ENCODE data around the gene PTTG1IP2. TPM values are rescaled to one million over a fixed set of nuclear protein-coding genes. Genes with fewer than 3 reads are reported as not detected.

PTTG1IP2 gene
- total and polyA plus RNA-seq, 9 of the 15 experiments (the other 6 are each of a cell fraction or from before 2014, with no cell fraction given): not detected

DNA sequence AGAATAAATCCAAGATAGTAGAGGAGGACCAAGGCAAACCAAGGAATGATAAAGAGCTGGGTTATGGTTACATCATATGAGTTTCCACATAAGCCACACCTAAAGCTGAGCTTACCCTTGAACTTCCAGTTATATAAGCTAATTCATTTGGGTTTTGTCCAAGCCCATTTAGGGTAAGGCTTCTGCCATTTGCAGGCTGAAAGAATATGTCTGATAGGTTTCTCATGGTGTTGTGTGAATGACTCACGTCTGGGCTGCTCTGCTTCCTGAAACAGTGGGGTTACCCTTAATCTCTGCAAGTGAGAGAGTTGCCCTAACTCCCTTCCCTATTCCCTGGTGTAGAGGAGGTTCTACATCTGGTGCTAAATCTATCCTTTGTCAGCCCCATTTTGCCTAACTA is 60.8 kb downstream of the PTTG1IP2 start:
- Histone ChIP-seq H2AFZ (ENCODE audit: low read depth, low read length) (no peak overlapping the region), H3K4me3 (no peak overlapping the region), H3K4me1 (replicated peaks in 1 of 2; ENCODE audit: control insufficient read depth in 2 of 2, insufficient read depth in 2 of 2, low read length in 2 of 2) (no peaks in the 10 kb centered on the region), H3K27ac (ENCODE audit: extremely low read depth, low read depth, low read length) (no peak overlapping the region), H4K20me1 (replicated peaks; ENCODE audit: control insufficient read depth, insufficient read depth, low read length) (no peaks in the 10 kb centered on the region), H3K27me3 (ENCODE audit: control insufficient read depth in 2 of 2, insufficient read depth in 2 of 2, low read length in 2 of 2) (no peaks in the 10 kb centered on the region), H3K9me1 (ENCODE audit: control insufficient read depth, insufficient read depth, low read length) (no peaks in the 10 kb centered on the region), H3K79me2 (ENCODE audit: control insufficient read depth, insufficient read depth, low read length) (no peaks in the 10 kb centered on the region), H3K9ac (ENCODE audit: insufficient read depth in 1 of 2, low read depth in 2 of 2, low read length in 2 of 2) (no peak overlapping the region), H3K9me3 (replicated peaks; ENCODE audit: control insufficient read depth, insufficient read depth, low read depth, low read length) (no peaks in the 10 kb centered on the region), H3K36me3 (ENCODE audit: control insufficient read depth, insufficient read depth, low read length) (no peaks in the 10 kb centered on the region), H3K4me2 (ENCODE audit: insufficient read depth, low read length) (no peak overlapping the region)
- 0% methylated on average over 1 of the region's 1 CpG for WGBS (ENCODE audit: insufficient coverage, low coverage, missing lambda C conversion rate)
- no peak for ATAC-seq
- intact Hi-C loops (cut with micrococcal nuclease): no loop called here
- TF ChIP-seq MXI1 (IDR thresholded peaks at IDR 0.05; ENCODE audit: low read depth, low read length) (no peak), ARNT (IDR thresholded peaks at IDR 0.05) (no peak), ZNF318 (IDR thresholded peaks at IDR 0.05; ENCODE audit: borderline replicate concordance in 1 of 2, low read depth in 1 of 2) (no peak), SAP30 (IDR thresholded peaks at IDR 0.05; ENCODE audit: borderline replicate concordance, insufficient read depth, low read depth, low read length, poor library complexity, severe bottlenecking) (no peak), CHAMP1 (IDR thresholded peaks at IDR 0.05) (no peak), NONO (IDR thresholded peaks at IDR 0.05; ENCODE audit: low read depth in 2 of 2, low read length in 1 of 2) (no peak), CREB1 (IDR thresholded peaks at IDR 0.05) (no peak), CREB1 (CRISPR knock-in tag; IDR thresholded peaks at IDR 0.05) (no peak), ZSCAN29 (IDR thresholded peaks at IDR 0.05) (no peak)
- no peak for FAIRE-seq
- no TSS peak for BruUV-seq (replicated peaks)
- ChIA-PET CTCF (ENCODE audit: low intra/inter-chr PET ratio) (no interaction called here), POLR2A (interaction anchor here (0.6 kb wide), 2 partner anchors 1869 to 1922 kb away, joined by 3 read pairs; no protein-coding TSS in a partner anchor)
- DNase-seq (ENCODE audit: extremely low read depth in 1 of 4, low spot score in 3 of 4): no peak
- in situ Hi-C loops (cut with MboI): no loop called here
